HG03469 (cell line): Measurements from ENCODE around the gene DAPK2.
A peak's percentile ranks its signal among the peaks of the same experiment; 100 is the strongest.

Experiments used
- ATAC-seq: cut with Tn5 transposase; IDR thresholded peaks from one replicate; pipeline ENCODE4 v1.9.1; 2021; ENCODE audit warnings: mild to moderate bottlenecking, moderate library complexity, moderate number of reproducible peaks; ENCODE audit not compliant: unreplicated experiment

DAPK2 gene

GRCh38 chr15:64026591-64026990 lies 19.7 kb downstream of the DAPK2 start:
- ATAC-seq = no peak

GRCh38 chr15:64024172-64025050 lies 21.9 kb downstream of the DAPK2 start:
- ATAC-seq = no peak

DNA sequence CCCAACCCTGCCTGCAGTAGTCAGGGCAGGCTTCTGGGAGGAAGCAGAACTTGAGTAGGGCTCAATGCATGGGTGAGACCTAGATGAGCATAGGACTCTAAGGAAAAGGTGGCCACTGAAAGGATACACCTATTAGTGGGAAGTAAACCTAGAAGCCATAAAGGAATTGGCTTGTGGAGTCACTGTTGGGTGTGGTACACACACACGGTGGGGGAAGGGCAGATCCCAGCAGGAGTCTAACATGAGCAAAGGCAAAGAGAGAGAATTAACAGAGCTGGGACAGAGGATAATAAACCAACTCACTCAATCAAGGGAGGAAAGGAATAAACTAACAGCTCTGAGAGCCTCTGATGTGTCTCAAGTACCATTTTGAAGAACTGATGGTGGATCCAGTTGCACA lies 23.1 kb downstream of the DAPK2 start:
- no peak for ATAC-seq

DNA sequence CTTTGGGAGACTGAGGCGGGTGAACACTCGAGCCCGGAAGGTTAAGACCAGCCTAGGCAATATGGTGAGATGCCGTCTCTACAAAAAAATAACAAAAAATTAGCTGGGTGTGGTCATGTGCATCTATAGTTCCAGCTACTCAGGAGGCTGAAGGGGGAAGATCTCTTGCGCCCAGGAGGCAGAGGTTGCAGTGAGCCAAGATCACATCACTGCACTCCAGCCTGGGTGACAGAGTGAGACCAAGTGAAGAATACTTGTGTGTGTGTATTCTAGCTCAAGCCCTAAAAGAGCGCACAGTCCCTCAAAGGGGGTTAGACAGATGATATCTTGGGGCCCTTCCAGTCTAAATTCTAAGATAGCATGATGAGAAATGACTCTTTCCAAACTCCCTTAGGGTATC lies 23.7 kb downstream of the DAPK2 start:
- no peak for ATAC-seq

GRCh38 chr15:64019764-64020163 lies 26.5 kb downstream of the DAPK2 start:
- no peak for ATAC-seq

DNA sequence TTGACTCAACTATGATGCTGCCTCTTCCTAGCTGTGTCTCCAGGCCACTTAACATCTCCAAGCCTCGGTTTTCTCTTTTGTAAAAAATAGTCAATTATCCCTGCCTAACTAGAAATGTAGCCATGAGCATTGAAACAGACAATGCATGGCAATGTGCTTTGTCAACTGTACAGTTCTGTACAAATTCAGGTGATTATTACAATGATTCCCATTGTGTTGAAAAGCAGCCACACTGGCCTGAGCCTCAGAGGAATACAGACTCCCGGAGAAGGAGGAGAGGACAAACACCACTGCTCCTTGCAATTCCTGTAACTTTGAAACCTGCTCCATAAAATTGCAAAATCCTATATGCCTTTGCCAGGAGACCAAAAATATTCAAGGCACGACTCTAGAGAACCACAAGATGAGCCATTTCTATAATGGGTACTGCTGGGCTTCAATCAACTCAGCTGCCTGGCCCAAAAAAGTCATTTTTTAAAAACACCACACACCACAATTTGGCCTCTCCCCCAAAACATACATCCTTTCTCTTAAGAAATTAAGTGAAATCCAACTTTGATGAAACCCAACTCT lies 28.6 kb downstream of the DAPK2 start:
- ATAC-seq = no peak

- no peak for ATAC-seq
These were observed 29.1 kb downstream of the DAPK2 start for GRCh38 chr15:64017082-64017588.

DNA sequence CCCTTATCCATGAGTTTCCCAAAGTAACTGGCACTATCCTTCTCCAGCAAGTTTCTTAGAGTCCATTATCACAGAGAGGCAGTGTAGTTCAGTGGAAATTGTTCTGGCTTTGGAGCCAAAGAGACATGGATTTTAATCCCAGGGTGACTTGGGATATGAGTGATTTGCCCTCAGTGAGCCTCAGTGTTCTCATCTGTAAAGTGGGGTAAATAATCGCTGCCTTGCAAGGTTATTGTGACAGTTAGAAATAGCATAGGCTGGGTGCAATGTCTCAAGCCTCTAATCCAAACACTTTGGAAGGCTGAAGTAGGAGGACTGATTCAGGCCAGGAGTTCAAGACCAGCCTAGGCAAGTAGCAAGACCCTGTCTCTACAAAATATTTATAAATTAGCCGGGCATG lies 30.0 kb downstream of the DAPK2 start:
- no peak for ATAC-seq

DNA sequence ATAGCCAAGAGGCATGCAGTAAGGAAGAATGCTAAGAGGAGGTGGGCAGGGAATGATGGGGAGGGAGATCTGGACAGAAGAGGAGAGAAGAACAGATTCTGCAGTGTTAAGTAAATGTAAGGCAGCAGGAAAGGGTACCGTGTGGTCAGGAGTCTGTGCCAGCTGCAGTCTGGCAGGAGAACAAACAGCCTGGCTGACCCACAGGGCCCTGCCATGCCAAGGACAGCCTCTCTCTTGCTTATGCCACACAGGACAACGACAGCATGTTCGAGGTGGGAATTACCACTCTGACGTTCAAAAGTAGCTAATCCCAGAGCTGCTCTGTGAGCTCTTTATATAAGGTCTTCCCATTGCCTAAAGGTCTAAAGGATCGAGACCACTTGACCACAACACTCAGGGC lies 31.3 kb downstream of the DAPK2 start:
- no peak for ATAC-seq

DNA sequence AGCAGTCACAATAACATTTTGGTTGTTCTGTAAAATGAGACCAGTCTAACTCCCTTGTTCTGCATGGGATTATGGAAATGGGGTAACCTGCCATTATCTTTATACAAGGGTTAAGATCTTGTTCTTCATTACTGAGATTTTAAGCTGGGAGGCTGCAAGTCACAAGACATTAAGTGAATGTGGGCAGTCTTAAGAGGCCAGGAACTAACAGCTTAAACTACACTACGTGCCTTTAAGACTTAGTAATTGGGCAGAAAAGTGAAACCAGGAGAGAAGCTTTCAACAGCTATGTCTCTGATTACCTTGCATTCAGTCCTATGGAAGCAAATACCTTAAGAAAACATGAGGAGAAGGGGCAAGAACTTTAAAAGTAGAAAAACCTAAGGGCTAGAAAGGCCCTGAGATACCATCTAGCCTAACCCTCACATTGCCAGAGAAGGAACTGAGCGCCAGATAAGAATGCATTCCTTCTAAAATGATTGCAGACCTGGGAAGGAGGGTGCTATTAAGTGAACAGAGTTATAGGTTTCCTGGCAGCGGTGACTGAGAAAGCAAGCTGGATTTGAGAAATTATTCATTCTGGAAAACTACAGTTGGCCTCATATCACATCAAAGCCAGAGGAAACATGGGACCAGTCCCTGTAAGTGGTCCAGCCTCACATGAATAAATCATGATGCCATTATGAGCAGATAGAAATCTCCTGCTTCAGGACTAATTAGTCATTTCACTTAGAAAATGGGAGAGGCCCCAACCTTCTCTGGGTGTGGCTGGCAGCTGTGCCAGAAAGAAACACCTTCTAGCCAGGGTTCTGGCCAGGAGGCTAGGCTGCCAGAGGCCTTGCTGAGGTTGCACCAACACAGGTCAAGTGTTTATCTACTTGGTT lies 32.9 kb downstream of the DAPK2 start:
- no peak for ATAC-seq

DNA sequence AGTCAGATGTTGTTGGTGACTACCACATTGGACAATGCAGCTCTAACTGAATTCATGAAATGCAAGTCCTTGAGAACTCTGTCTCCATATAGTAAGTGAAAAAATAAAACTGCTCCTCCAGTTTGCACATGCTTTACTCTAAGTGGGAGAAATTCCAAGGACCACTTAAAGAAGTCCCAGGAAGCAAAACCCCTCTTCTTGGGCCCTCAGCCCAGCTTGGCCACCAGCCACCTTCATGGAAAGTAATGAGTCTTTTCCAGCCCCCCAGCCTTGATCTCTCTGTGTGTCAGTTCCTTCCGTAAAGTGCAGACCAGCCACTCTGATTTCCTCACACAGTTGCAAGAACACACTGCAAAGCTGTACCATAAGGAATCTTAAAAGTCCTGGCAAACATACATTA lies 34.5 kb downstream of the DAPK2 start:
- ATAC-seq = no peak

GRCh38 chr15:64010719-64011118 lies 35.6 kb downstream of the DAPK2 start:
- ATAC-seq = peak; percentile 61

- ATAC-seq = no peak
These were observed 36.5 kb downstream of the DAPK2 start for GRCh38 chr15:64009798-64010261.

DNA sequence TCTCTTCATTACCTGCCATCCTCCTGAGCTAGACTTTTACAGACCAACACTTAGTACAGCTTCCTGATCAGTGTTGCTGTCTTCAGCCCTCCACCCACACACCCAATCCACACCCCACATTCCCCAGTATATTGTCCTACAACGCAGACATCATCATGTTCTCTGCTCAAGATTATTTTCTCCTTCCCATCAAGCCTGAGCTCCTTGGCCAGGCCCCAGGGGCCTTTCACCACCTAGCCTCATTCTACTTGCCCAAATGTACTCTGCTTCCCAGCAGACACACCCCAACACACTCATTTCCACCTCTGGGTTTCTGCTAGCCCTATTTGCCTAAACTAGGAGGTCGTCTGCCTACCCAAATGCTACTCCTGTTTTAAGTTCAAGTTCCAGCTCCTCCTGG lies 37.0 kb downstream of the DAPK2 start:
- no peak for ATAC-seq

GRCh38 chr15:64008177-64008576 lies 38.1 kb downstream of the DAPK2 start:
- ATAC-seq = no peak

GRCh38 chr15:64006642-64007041 lies 39.6 kb downstream of the DAPK2 start:
- no peak for ATAC-seq

DNA sequence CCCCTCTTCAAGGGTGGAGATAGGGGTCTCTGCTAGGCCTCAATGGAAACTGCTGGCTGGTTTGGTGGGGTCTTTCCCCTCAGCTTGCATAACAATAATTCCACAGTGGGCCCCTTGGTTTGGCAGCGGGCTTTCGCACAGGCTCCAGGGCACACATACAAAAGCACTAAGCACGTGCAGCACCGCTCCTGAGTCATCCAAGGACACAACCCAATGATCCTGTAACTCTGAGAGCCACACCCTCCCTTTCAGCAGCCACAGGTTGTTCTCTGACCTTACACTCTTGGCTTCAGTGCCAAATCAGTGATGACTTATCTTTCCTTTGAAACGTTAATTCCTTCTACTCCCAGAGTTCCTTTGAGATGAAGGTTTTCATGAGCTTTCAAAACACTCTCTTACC lies 41.7 kb downstream of the DAPK2 start:
- no peak for ATAC-seq

DNA sequence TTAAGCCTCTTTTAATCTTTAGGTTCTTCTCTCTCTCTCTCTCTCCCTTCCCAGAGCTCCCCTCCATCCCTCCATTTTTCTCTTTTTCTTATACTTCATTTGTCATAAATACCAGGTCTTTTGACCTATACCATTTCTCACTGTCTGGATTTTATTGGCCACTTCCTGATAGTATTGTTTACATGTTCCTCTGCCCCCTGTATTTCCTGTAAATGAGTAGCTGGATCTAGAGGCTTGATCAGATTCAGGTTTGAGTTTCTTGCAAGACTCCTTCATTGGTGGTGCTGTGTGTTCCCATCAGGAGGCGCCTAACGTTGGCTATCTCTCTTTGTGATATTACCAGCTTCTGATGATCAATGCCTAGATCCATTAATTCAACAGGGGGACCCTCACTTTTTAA lies 42.2 kb downstream of the DAPK2 start:
- ATAC-seq = no peak

DNA sequence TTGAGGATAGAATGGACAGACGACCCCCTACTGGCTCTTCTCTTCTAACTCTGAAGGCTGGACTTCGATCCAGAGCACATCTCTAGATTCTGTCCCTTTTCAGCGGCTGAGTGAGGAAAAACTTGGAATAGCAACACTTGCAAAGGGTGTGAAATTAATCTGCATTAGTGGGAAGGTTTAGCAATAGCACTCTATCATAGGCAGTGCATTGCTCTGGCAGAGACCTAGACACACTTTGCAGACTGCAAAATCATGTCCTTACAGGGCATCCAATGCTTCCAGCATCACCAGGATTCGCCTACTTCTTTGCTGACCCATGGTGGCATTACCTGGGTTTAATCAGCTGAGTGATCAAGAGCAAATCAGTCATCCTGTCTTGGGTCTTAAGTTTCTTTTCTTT lies 43.1 kb downstream of the DAPK2 start:
- no peak for ATAC-seq

DNA sequence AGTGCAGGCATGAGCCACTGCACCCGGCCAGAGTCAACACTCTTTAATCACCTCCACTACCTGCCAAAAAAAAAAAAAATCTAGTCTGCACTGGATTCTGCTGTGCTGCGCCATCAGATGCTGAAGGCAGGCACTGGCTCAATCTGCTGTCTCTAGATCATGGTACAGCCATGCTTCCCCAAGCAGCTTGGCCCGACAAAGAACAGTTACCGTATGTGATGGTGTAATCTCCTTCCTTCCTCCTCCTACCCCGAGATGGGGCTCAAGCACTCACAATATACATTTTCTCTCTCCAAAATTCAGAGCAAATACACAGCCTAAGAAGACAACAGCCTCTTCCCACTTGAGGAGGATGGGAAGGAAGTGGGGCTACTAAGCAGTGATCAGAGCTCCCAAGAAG lies 45.1 kb downstream of the DAPK2 start:
- ATAC-seq = no peak
